Measurements from ENCODE around the gene PCDHGB1.
"Not testable (repeated sequence)": the region's sequence is repeated elsewhere in the genome, so short reads cannot be mapped to it uniquely, and the experiment has no call there.

- not testable (repeated sequence) for TF ChIP-seq CTCF (IDR thresholded peaks at IDR 0.05 in 2 of 3, conservative IDR thresholded peaks at IDR 0.05 in 1 of 3; ENCODE audit: borderline replicate concordance in 1 of 3, insufficient read depth in 1 of 3, low read depth in 2 of 3, low read length in 2 of 3); RAD21 (IDR thresholded peaks at IDR 0.05; ENCODE audit: low read depth); SIN3A (IDR thresholded peaks at IDR 0.05; ENCODE audit: low read depth); SRF (IDR thresholded peaks at IDR 0.05; ENCODE audit: low read depth); EZH2 (IDR thresholded peaks at IDR 0.05); JUND (IDR thresholded peaks at IDR 0.05); POLR2AphosphoS5 (IDR thresholded peaks at IDR 0.05; ENCODE audit: low read depth, low read length); POLR2A (IDR thresholded peaks at IDR 0.05; ENCODE audit: borderline replicate concordance, extremely low read depth, insufficient read depth, insufficient read length); MAX (IDR thresholded peaks at IDR 0.05)
Observed at GRCh38 chr5:141397756-141398551, 48.1 kb downstream of the PCDHGB1 start, which contains the start of gene PCDHGB5.
